ENCODE results near the gene CCDC88B. TPM values are rescaled to one million over a fixed set of nuclear protein-coding genes. Genes with fewer than 3 reads are reported as not detected.

Gene CCDC88B
- total and polyA plus RNA-seq, 9 of the 15 experiments (the other 6 are each of a cell fraction or from before 2014, with no cell fraction given), result 0.13 to 18.1 (median 7.9) TPM

- no TSS peak for BruUV-seq (replicated peaks)
- Histone ChIP-seq H3K79me2 (ENCODE audit: control insufficient read depth, insufficient read depth, low read length) (no peaks in the 10 kb centered on the region), H4K20me1 (replicated peaks; ENCODE audit: control insufficient read depth, insufficient read depth, low read length) (0 out of 2 replicates have a peak, but pooled peaks cover 7% of the 10 kb centered on the region), H3K36me3 (ENCODE audit: control insufficient read depth, insufficient read depth, low read length) (no peaks in the 10 kb centered on the region), H3K4me1 (replicated peaks in 1 of 2; ENCODE audit: control insufficient read depth in 2 of 2, insufficient read depth in 2 of 2, low read length in 2 of 2) (peaks cover 5 to 6% of the 10 kb centered on the region in 2 experiments; a peak in 4 of 5 replicates), H3K27me3 (ENCODE audit: control insufficient read depth in 2 of 2, insufficient read depth in 2 of 2, low read length in 2 of 2) (peaks cover 56 to 81% of the 10 kb centered on the region in 2 experiments), H2AFZ (ENCODE audit: low read depth, low read length) (no peak overlapping the region), H3K9ac (ENCODE audit: insufficient read depth in 1 of 2, low read depth in 2 of 2, low read length in 2 of 2) (no peak overlapping the region), H3K4me2 (ENCODE audit: insufficient read depth, low read length) (no peak overlapping the region), H3K9me3 (replicated peaks; ENCODE audit: control insufficient read depth, insufficient read depth, low read depth, low read length) (no peaks in the 10 kb centered on the region), H3K4me3 (no peak overlapping the region), H3K27ac (ENCODE audit: extremely low read depth, low read depth, low read length) (no peak overlapping the region), H3K9me1 (ENCODE audit: control insufficient read depth, insufficient read depth, low read length) (no peaks in the 10 kb centered on the region)
- POLR2A ChIA-PET, result interaction anchor here (0.7 to 0.9 kb wide), 2 partner anchors 8 to 12 kb away, joined by 3 read pairs; no protein-coding TSS in a partner anchor
- no peak for ATAC-seq
- DNase-seq (ENCODE audit: extremely low read depth in 1 of 4, low spot score in 3 of 4), result no peak
- in situ Hi-C loops (cut with MboI), result no loop called here
- CTCF ChIA-PET (ENCODE audit: low intra/inter-chr PET ratio), result no interaction called here
- FAIRE-seq, result no peak
- intact Hi-C loops (cut with micrococcal nuclease), result no loop called here
- no peak for TF ChIP-seq SREBF2 (CRISPR knock-in tag; IDR thresholded peaks at IDR 0.05)
- peak; percentile 90 for TF ChIP-seq RBM25 (IDR thresholded peaks at IDR 0.05; ENCODE audit: low read depth, low read length, severe bottlenecking)
Measured at GRCh38 chr11:64387916-64388315, 47.9 kb downstream of the CCDC88B start.

GRCh38 chr11:64388894-64389293 is 48.9 kb downstream of the CCDC88B start:
- Histone ChIP-seq H2AFZ (ENCODE audit: low read depth, low read length) (no peak overlapping the region), H3K27me3 (ENCODE audit: control insufficient read depth in 2 of 2, insufficient read depth in 2 of 2, low read length in 2 of 2) (peaks cover 51 to 73% of the 10 kb centered on the region in 2 experiments), H3K9me1 (ENCODE audit: control insufficient read depth, insufficient read depth, low read length) (no peaks in the 10 kb centered on the region), H3K4me2 (ENCODE audit: insufficient read depth, low read length) (no peak overlapping the region), H3K4me3 (no peak overlapping the region), H3K27ac (ENCODE audit: extremely low read depth, low read depth, low read length) (no peak overlapping the region), H3K36me3 (ENCODE audit: control insufficient read depth, insufficient read depth, low read length) (no peaks in the 10 kb centered on the region), H4K20me1 (replicated peaks; ENCODE audit: control insufficient read depth, insufficient read depth, low read length) (0 out of 2 replicates have a peak, but pooled peaks cover 7% of the 10 kb centered on the region), H3K4me1 (replicated peaks in 1 of 2; ENCODE audit: control insufficient read depth in 2 of 2, insufficient read depth in 2 of 2, low read length in 2 of 2) (peaks cover 5% of the 10 kb centered on the region in 2 experiments; a peak in 3 of 5 replicates), H3K9me3 (replicated peaks; ENCODE audit: control insufficient read depth, insufficient read depth, low read depth, low read length) (no peaks in the 10 kb centered on the region), H3K79me2 (ENCODE audit: control insufficient read depth, insufficient read depth, low read length) (no peaks in the 10 kb centered on the region), H3K9ac (ENCODE audit: insufficient read depth in 1 of 2, low read depth in 2 of 2, low read length in 2 of 2) (peak overlapping the region in 1 of 2 experiments; percentile 70; a peak in 2 of 4 replicates)
- no peak for FAIRE-seq
- ChIA-PET CTCF (ENCODE audit: low intra/inter-chr PET ratio) (no interaction called here), POLR2A (interaction anchor here (1.1 to 1.5 kb wide), 2 partner anchors 16 to 17 kb away, joined by 3 to 5 read pairs; no protein-coding TSS in a partner anchor)
- in situ Hi-C loops (cut with MboI), result no loop called here
- no peak for ATAC-seq
- BruUV-seq (replicated peaks), result no TSS peak
- no peak for DNase-seq (ENCODE audit: extremely low read depth in 1 of 4, low spot score in 3 of 4)
- WGBS (ENCODE audit: insufficient coverage, low coverage, missing lambda C conversion rate), result under 1% methylated on average over 10 of the region's 10 CpGs
- intact Hi-C loops (cut with micrococcal nuclease), result no loop called here
- TF ChIP-seq RBM34 (IDR thresholded peaks at IDR 0.05; ENCODE audit: borderline replicate concordance, insufficient read depth, low read length), result no peak
- TF ChIP-seq ARID3A (IDR thresholded peaks at IDR 0.05; ENCODE audit: borderline replicate concordance, low read depth, low read length), result no peak
- TF ChIP-seq ATF2 (CRISPR knock-in tag; IDR thresholded peaks at IDR 0.05), result no peak
- no peak for TF ChIP-seq ZFP36 (IDR thresholded peaks at IDR 0.05; ENCODE audit: low read depth, low read length, partially characterized antibody)
- TF ChIP-seq NCOA4 (IDR thresholded peaks at IDR 0.05; ENCODE audit: partially characterized antibody), result no peak
- TF ChIP-seq HMGN3 (IDR thresholded peaks at IDR 0.05; ENCODE audit: borderline replicate concordance, extremely low read depth, insufficient read length, low read depth, low read length), result no peak
- TF ChIP-seq SUPT5H (IDR thresholded peaks at IDR 0.05), result no peak
- no peak for TF ChIP-seq EWSR1 (IDR thresholded peaks at IDR 0.05; ENCODE audit: borderline replicate concordance, low read depth, partially characterized antibody)
- TF ChIP-seq TAL1 (IDR thresholded peaks at IDR 0.05), result no peak
- TF ChIP-seq MAFK (IDR thresholded peaks at IDR 0.05; ENCODE audit: low read length), result no peak
- TF ChIP-seq DDX20 (tag; IDR thresholded peaks at IDR 0.05; ENCODE audit: low read depth), result no peak
- no peak for TF ChIP-seq ZNF76 (CRISPR knock-in tag; IDR thresholded peaks at IDR 0.05; ENCODE audit: borderline replicate concordance)
